ENCODE results near the gene ITCH.

The ITCH gene

GRCh38 chr20:34528921-34529297, 165.8 kb downstream of the ITCH start:
- Histone ChIP-seq H3K27ac (ENCODE audit: low read depth, low read length) (peak overlapping the region; percentile 12), H3K27me3 (ENCODE audit: control insufficient read depth, insufficient read depth, low read length) (no peaks in the 10 kb centered on the region), H3K4me3 (ENCODE audit: low read length) (no peak overlapping the region), H3K9ac (ENCODE audit: low read length) (no peak overlapping the region), H3K36me3 (ENCODE audit: control insufficient read depth, insufficient read depth, low read length) (peaks cover 17% of the 10 kb centered on the region), H3K4me1 (ENCODE audit: control insufficient read depth, insufficient read depth, low read length) (peaks cover 18% of the 10 kb centered on the region)

GRCh38 chr20:34529742-34530141, 166.7 kb downstream of the ITCH start:
- peaks cover 18% of the 10 kb centered on the region for H3K4me1 ChIP-seq (ENCODE audit: control insufficient read depth, insufficient read depth, low read length)

GRCh38 chr20:34530342-34530741, 167.3 kb downstream of the ITCH start:
- Histone ChIP-seq H3K4me1 (ENCODE audit: control insufficient read depth, insufficient read depth, low read length) (peaks cover 16% of the 10 kb centered on the region), H3K36me3 (ENCODE audit: control insufficient read depth, insufficient read depth, low read length) (peaks cover 30% of the 10 kb centered on the region), H3K4me3 (ENCODE audit: low read length) (no peak overlapping the region), H3K9ac (ENCODE audit: low read length) (no peak overlapping the region), H3K27ac (ENCODE audit: low read depth, low read length) (no peak overlapping the region), H3K27me3 (ENCODE audit: control insufficient read depth, insufficient read depth, low read length) (no peaks in the 10 kb centered on the region)

More at GRCh38 chr20:34529742-34530141, 166.7 kb downstream of the ITCH start:
- no peak overlapping the region for H3K4me3 ChIP-seq (ENCODE audit: low read length)
- H3K9ac ChIP-seq (ENCODE audit: low read length) = no peak overlapping the region
- H3K27me3 ChIP-seq (ENCODE audit: control insufficient read depth, insufficient read depth, low read length) = no peaks in the 10 kb centered on the region
- H3K27ac ChIP-seq (ENCODE audit: low read depth, low read length) = no peak overlapping the region
- H3K36me3 ChIP-seq (ENCODE audit: control insufficient read depth, insufficient read depth, low read length) = peaks cover 24% of the 10 kb centered on the region

GRCh38 chr20:34531608-34532265, 168.7 kb downstream of the ITCH start:
- H3K36me3 ChIP-seq (ENCODE audit: control insufficient read depth, insufficient read depth, low read length) = peaks cover 38% of the 10 kb centered on the region
- no peak overlapping the region for H3K4me3 ChIP-seq (ENCODE audit: low read length)
- H3K27ac ChIP-seq (ENCODE audit: low read depth, low read length) = no peak overlapping the region
- H3K27me3 ChIP-seq (ENCODE audit: control insufficient read depth, insufficient read depth, low read length) = no peaks in the 10 kb centered on the region
- no peak overlapping the region for H3K9ac ChIP-seq (ENCODE audit: low read length)
- H3K4me1 ChIP-seq (ENCODE audit: control insufficient read depth, insufficient read depth, low read length) = peaks cover 2% of the 10 kb centered on the region

- H3K27me3 ChIP-seq (ENCODE audit: control insufficient read depth, insufficient read depth, low read length) = no peaks in the 10 kb centered on the region
- H3K36me3 ChIP-seq (ENCODE audit: control insufficient read depth, insufficient read depth, low read length) = peaks cover 37% of the 10 kb centered on the region
- H3K4me3 ChIP-seq (ENCODE audit: low read length) = no peak overlapping the region
- H3K9ac ChIP-seq (ENCODE audit: low read length) = no peak overlapping the region
- no peaks in the 10 kb centered on the region for H3K4me1 ChIP-seq (ENCODE audit: control insufficient read depth, insufficient read depth, low read length)
- no peak overlapping the region for H3K27ac ChIP-seq (ENCODE audit: low read depth, low read length)
Observed at GRCh38 chr20:34532320-34532719, 169.2 kb downstream of the ITCH start.

GRCh38 chr20:34532756-34533155, 169.7 kb downstream of the ITCH start:
- no peak overlapping the region for H3K27ac ChIP-seq (ENCODE audit: low read depth, low read length)
- H3K4me3 ChIP-seq (ENCODE audit: low read length) = no peak overlapping the region
- H3K27me3 ChIP-seq (ENCODE audit: control insufficient read depth, insufficient read depth, low read length) = no peaks in the 10 kb centered on the region
- peaks cover 33% of the 10 kb centered on the region for H3K36me3 ChIP-seq (ENCODE audit: control insufficient read depth, insufficient read depth, low read length)
- H3K4me1 ChIP-seq (ENCODE audit: control insufficient read depth, insufficient read depth, low read length) = no peaks in the 10 kb centered on the region
- H3K9ac ChIP-seq (ENCODE audit: low read length) = no peak overlapping the region

GRCh38 chr20:34534391-34535165, 171.5 kb downstream of the ITCH start:
- Histone ChIP-seq H3K27me3 (ENCODE audit: control insufficient read depth, insufficient read depth, low read length) (no peaks in the 10 kb centered on the region), H3K4me1 (ENCODE audit: control insufficient read depth, insufficient read depth, low read length) (no peaks in the 10 kb centered on the region), H3K36me3 (ENCODE audit: control insufficient read depth, insufficient read depth, low read length) (peaks cover 33% of the 10 kb centered on the region), H3K9ac (ENCODE audit: low read length) (no peak overlapping the region), H3K4me3 (ENCODE audit: low read length) (no peak overlapping the region), H3K27ac (ENCODE audit: low read depth, low read length) (no peak overlapping the region)

- H3K9ac ChIP-seq (ENCODE audit: low read length) = no peak overlapping the region
- H3K36me3 ChIP-seq (ENCODE audit: control insufficient read depth, insufficient read depth, low read length) = peaks cover 33% of the 10 kb centered on the region
- H3K4me3 ChIP-seq (ENCODE audit: low read length) = no peak overlapping the region
- no peak overlapping the region for H3K27ac ChIP-seq (ENCODE audit: low read depth, low read length)
- no peaks in the 10 kb centered on the region for H3K27me3 ChIP-seq (ENCODE audit: control insufficient read depth, insufficient read depth, low read length)
- no peaks in the 10 kb centered on the region for H3K4me1 ChIP-seq (ENCODE audit: control insufficient read depth, insufficient read depth, low read length)
Observed at GRCh38 chr20:34535301-34535840, 172.3 kb downstream of the ITCH start.

- no peaks in the 10 kb centered on the region for H3K4me1 ChIP-seq (ENCODE audit: control insufficient read depth, insufficient read depth, low read length)
- H3K36me3 ChIP-seq (ENCODE audit: control insufficient read depth, insufficient read depth, low read length) = peaks cover 38% of the 10 kb centered on the region
- H3K9ac ChIP-seq (ENCODE audit: low read length) = no peak overlapping the region
- no peak overlapping the region for H3K27ac ChIP-seq (ENCODE audit: low read depth, low read length)
- no peak overlapping the region for H3K4me3 ChIP-seq (ENCODE audit: low read length)
- H3K27me3 ChIP-seq (ENCODE audit: control insufficient read depth, insufficient read depth, low read length) = no peaks in the 10 kb centered on the region
Observed at GRCh38 chr20:34535857-34536256, 172.8 kb downstream of the ITCH start.

- H3K4me3 ChIP-seq (ENCODE audit: low read length) = no peak overlapping the region
- H3K4me1 ChIP-seq (ENCODE audit: control insufficient read depth, insufficient read depth, low read length) = no peaks in the 10 kb centered on the region
- no peak overlapping the region for H3K9ac ChIP-seq (ENCODE audit: low read length)
- no peak overlapping the region for H3K27ac ChIP-seq (ENCODE audit: low read depth, low read length)
- H3K36me3 ChIP-seq (ENCODE audit: control insufficient read depth, insufficient read depth, low read length) = peaks cover 40% of the 10 kb centered on the region
- H3K27me3 ChIP-seq (ENCODE audit: control insufficient read depth, insufficient read depth, low read length) = no peaks in the 10 kb centered on the region
Observed at GRCh38 chr20:34536798-34537394, 173.8 kb downstream of the ITCH start.

- H3K4me3 ChIP-seq (ENCODE audit: low read length) = no peak overlapping the region
Observed at GRCh38 chr20:34537651-34538050, 174.6 kb downstream of the ITCH start.

GRCh38 chr20:34538671-34539123, 175.6 kb downstream of the ITCH start:
- H3K4me1 ChIP-seq (ENCODE audit: control insufficient read depth, insufficient read depth, low read length) = no peaks in the 10 kb centered on the region
- H3K27ac ChIP-seq (ENCODE audit: low read depth, low read length) = no peak overlapping the region
- H3K36me3 ChIP-seq (ENCODE audit: control insufficient read depth, insufficient read depth, low read length) = peaks cover 35% of the 10 kb centered on the region
- H3K9ac ChIP-seq (ENCODE audit: low read length) = no peak overlapping the region
- H3K4me3 ChIP-seq (ENCODE audit: low read length) = no peak overlapping the region
- H3K27me3 ChIP-seq (ENCODE audit: control insufficient read depth, insufficient read depth, low read length) = no peaks in the 10 kb centered on the region

More at GRCh38 chr20:34537651-34538050, 174.6 kb downstream of the ITCH start:
- Histone ChIP-seq H3K27me3 (ENCODE audit: control insufficient read depth, insufficient read depth, low read length) (no peaks in the 10 kb centered on the region), H3K4me1 (ENCODE audit: control insufficient read depth, insufficient read depth, low read length) (no peaks in the 10 kb centered on the region), H3K36me3 (ENCODE audit: control insufficient read depth, insufficient read depth, low read length) (peaks cover 40% of the 10 kb centered on the region), H3K27ac (ENCODE audit: low read depth, low read length) (no peak overlapping the region), H3K9ac (ENCODE audit: low read length) (no peak overlapping the region)

Measured in rectal smooth muscle tissue (tissue), 1 donor.